Left cardiac atrium (tissue), 4 donors: ENCODE measurements around the gene ENDOG. TPM values are rescaled to one million over a fixed set of nuclear protein-coding genes. Genes with fewer than 3 reads are reported as not detected.
"Not testable (repeated sequence)": the region's sequence is repeated elsewhere in the genome, so short reads cannot be mapped to it uniquely, and the experiment has no call there.

Experiments used
- ATAC-seq, 2 donors: fragments of 200-7000 bp; cut with Tn5 transposase; one replicate each; pipeline ENCODE4 v1.9.1; 2020; ENCODE audit warnings: mild to moderate bottlenecking in 2 of 2, moderate library complexity in 2 of 2
- DNase-seq: peaks from one replicate; pipeline ENCODE4 v3.0.0-alpha.2; 2020
- intact Hi-C, 2 donors: fragments of 100-400 bp; cut with DNase I; formaldehyde crosslinking; loops; one replicate each; pipeline versions ENCODE4 v1.14.1 to v1.15.1; 2022 to 2023
- total RNA-seq, 2 donors: library from RNA; stranded (reverse); fragmentation: NEBNext Ultra II Directional; extraction: Animal tissue kit (Norgen Biotek cat#: 25700); gene quantifications; one replicate each; pipeline ENCODE4 v1.2.1, GENCODE V29; 2021
- donor health status: DM: no; HTN: yes; CAD: no.
- donor health status: DM: no; HTN: yes; CAD: no; lungs with severe emphysema.
- donor health status: DM: yes; HTN: yes; CAD: no.
- donor health status: Dilated cardiomyopathy.

Gene ENDOG
- total RNA-seq, 2 donors from 2014 or later: 58.5 to 61.8 TPM

- intact Hi-C loops: no loop called here
- DNase-seq (no peak), ATAC-seq (no peak)
Observed at GRCh38 chr9:128792978-128793686, 25.2 kb upstream of the ENDOG start.

- intact Hi-C loops, DNase-seq, ATAC-seq: not testable (repeated sequence)
Observed at GRCh38 chr9:128794961-128795360, 23.3 kb upstream of the ENDOG start.

GRCh38 chr9:128798896-128799295 is 19.4 kb upstream of the ENDOG start:
- no peak for DNase-seq
- intact Hi-C loops: no loop called here
- ATAC-seq: no peak

DNA sequence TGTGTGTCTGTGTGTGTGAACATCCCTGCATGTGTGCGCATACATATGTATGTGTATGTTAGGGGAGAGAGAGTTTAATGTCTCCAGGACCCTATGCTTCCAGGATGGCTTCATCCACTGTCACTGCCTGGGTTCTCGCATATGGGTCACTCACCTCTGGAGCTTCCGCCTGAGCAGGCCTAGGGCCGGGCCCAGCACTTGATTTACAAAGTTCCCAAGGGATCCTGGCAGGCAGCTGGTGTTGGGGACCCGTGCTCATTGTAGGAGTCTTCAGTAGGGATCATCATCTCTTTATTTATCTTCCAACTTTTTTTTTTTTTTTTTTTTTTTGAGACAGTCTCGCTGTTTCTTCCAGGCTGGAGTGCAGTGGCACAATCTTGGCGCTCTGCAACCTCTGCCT is 18.2 kb upstream of the ENDOG start:
- no peak for ATAC-seq
- DNase-seq: no peak
- intact Hi-C loops: no loop called here

- intact Hi-C loops: no loop called here
- no peak for DNase-seq
- no peak for ATAC-seq
Observed at GRCh38 chr9:128802482-128802881, 15.8 kb upstream of the ENDOG start.

- intact Hi-C loops: no loop called here
- ATAC-seq (no peak), DNase-seq (no peak)
Observed at GRCh38 chr9:128805661-128806060, 12.6 kb upstream of the ENDOG start.

DNA sequence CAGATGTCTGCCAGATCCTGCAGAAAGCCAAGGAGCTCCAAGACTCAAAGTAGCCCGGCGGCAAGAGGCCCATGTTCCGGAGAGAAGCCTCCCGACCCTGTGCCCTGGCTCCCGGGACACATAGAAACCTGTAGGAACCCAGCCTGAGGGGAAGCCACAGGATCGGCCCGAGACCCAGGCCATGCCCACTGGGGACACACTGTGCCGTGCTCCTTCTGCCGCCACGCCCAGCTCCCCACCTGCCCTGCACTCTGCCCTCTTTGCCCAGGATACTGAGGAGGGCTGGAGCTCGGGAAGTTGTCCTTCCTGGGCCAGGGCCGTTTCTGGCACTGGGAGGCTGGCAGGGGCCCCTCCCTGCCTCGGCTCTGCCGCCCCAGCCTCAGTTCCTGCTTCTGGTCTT is 10.5 kb upstream of the ENDOG start:
- DNase-seq: no peak
- intact Hi-C loops: no loop called here
- ATAC-seq: no peak

DNA sequence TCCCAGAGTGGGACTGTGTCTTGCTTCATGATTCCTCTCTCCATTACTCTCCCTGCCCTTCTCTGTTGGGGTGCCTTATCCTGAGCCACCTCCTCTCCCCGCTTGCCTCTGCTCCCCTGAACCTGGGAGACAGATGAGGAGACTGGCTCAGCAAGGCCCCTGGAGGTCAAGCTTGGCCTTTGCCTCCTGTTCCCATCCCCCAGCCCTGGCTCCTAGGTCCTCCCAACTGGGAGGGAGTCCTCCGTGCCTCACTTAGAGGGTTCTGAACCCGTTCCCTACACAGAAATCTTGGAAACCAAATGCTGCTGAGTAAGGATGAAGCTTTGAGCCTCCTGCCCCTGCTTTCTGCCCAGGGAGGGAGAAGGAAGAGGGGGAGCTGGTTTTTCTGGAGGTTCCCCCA is 9.8 kb upstream of the ENDOG start:
- no peak for DNase-seq
- no peak for ATAC-seq
- intact Hi-C loops: no loop called here

GRCh38 chr9:128809036-128809599 is 9.2 kb upstream of the ENDOG start:
- intact Hi-C loops: no loop called here
- DNase-seq: no peak
- peak in 1 of 2 donors; percentile 23 for ATAC-seq

DNA sequence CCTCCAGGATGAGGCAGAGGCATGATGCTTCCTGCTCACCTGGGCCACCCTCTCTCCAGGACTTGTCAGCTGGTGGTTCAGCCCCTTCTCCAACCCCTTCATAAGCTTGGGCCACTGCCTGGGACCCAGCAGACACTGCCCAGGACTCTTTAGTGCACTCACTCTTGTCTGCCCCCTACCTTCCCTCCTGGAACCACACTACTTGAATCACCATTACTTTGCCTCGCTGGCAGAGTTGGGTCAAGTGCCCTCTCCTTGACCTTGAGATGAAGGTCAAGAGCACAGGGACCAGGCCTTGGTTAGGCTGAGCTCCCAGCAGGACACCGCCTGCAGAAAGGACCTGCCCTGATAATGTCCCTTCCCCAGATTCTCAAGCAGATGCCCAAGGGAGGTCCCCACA is 8.5 kb upstream of the ENDOG start:
- no peak for ATAC-seq
- intact Hi-C loops: no loop called here

GRCh38 chr9:128810873-128811272 is 7.4 kb upstream of the ENDOG start:
- no peak for DNase-seq
- no peak for ATAC-seq
- intact Hi-C loops: no loop called here

More for the DNA sequence above, 8.5 kb upstream of the ENDOG start:
- no peak for DNase-seq

- ATAC-seq (peak; percentile 6 to 18), DNase-seq (peak; percentile 54)
Observed at GRCh38 chr9:128818839-128819715, 777 bp downstream of the ENDOG start.

DNA sequence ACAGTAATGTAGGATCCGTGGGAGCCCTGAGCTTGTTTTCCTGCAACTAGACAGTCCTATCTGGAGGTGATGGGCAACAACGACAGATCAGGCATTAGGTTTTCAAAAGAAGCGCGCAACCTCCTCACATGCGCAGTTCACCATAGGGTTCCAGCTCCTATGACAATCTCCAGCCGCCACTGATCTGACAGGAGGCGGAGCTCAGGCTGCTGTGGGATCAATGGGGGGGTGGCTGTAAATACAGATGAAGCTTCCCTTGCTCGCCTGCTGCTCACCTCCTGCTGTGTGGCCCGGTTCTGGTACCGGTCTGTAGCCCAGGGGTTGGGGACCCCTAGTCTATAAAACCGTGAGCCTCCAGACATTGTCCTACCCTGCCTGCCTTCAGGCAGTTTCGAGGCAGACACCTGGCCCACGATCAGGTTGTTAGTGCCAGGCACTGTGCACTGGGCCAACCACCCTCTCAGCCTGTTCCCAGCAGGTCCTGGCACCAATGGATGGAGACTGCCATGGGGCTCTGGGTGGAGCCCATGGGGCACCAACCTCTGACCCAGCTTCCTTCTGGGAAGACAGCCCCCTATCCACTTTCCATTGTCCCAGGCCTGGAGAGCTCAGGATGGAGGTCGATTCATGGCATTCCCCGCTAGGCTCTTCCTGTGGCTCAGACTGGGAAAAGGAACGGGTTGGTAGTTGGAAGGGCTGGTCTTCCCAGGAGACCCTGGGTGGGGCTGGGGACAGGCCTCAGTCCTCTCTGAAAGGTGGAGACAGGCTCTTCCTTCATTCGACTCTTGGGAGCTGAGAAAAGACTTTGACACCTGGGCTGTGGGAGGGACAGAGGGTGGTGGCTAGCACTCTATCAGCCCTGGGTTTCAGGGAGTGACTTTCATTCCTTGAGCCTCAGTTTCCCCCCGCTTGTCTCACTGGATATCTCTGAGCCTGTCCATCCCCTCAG is 1.7 kb downstream of the ENDOG start:
- peak; percentile 28 to 34 for ATAC-seq
- intact Hi-C loops: no loop called here

More at GRCh38 chr9:128818839-128819715, 777 bp downstream of the ENDOG start:
- intact Hi-C loops: no loop called here

GRCh38 chr9:128820665-128821583 is 2.6 kb downstream of the ENDOG start:
- intact Hi-C loops: no loop called here
- DNase-seq: no peak
- no peak for ATAC-seq

More for the DNA sequence above, 1.7 kb downstream of the ENDOG start:
- DNase-seq: peak; percentile 61

GRCh38 chr9:128821584-128822406 is 3.5 kb downstream of the ENDOG start:
- DNase-seq (no peak), ATAC-seq (no peak)
- intact Hi-C loops: no loop called here

GRCh38 chr9:128822407-128823042 is 4.2 kb downstream of the ENDOG start:
- intact Hi-C loops: no loop called here
- DNase-seq: no peak
- no peak for ATAC-seq
